ENCODE measurements around the gene PPIC.

PPIC gene

GRCh38 chr5:123068368-123068938 lies 31.9 kb upstream of the PPIC start:
- no peak for DNase-seq (ENCODE audit: low spot score)
- no peak for TF ChIP-seq CTCF (IDR thresholded peaks at IDR 0.05; ENCODE audit: extremely low read depth, insufficient read depth, missing control alignments)
- in situ Hi-C loops (cut with MboI; ENCODE audit: low pct_unique_long_range_greater_than_20kb, low sequenced_read_pairs, unreplicated experiment) = no loop called here

GRCh38 chr5:123066016-123066415 lies 29.5 kb upstream of the PPIC start:
- TF ChIP-seq CTCF (IDR thresholded peaks at IDR 0.05; ENCODE audit: extremely low read depth, insufficient read depth, missing control alignments) = no peak
- no peak for DNase-seq (ENCODE audit: low spot score)
- in situ Hi-C loops (cut with MboI; ENCODE audit: low pct_unique_long_range_greater_than_20kb, low sequenced_read_pairs, unreplicated experiment) = no loop called here

- no peak for TF ChIP-seq CTCF (IDR thresholded peaks at IDR 0.05; ENCODE audit: extremely low read depth, insufficient read depth, missing control alignments)
- DNase-seq (ENCODE audit: low spot score) = no peak
- in situ Hi-C loops (cut with MboI; ENCODE audit: low pct_unique_long_range_greater_than_20kb, low sequenced_read_pairs, unreplicated experiment) = no loop called here
Observed at GRCh38 chr5:123059455-123059854, 22.9 kb upstream of the PPIC start.

GRCh38 chr5:123051206-123051605 lies 14.7 kb upstream of the PPIC start:
- no peak for DNase-seq (ENCODE audit: low spot score)
- TF ChIP-seq CTCF (IDR thresholded peaks at IDR 0.05; ENCODE audit: extremely low read depth, insufficient read depth, missing control alignments) = no peak
- in situ Hi-C loops (cut with MboI; ENCODE audit: low pct_unique_long_range_greater_than_20kb, low sequenced_read_pairs, unreplicated experiment) = no loop called here

GRCh38 chr5:123047706-123048105 lies 11.2 kb upstream of the PPIC start:
- in situ Hi-C loops (cut with MboI; ENCODE audit: low pct_unique_long_range_greater_than_20kb, low sequenced_read_pairs, unreplicated experiment) = no loop called here

GRCh38 chr5:123046222-123046621 lies 9.7 kb upstream of the PPIC start:
- in situ Hi-C loops (cut with MboI; ENCODE audit: low pct_unique_long_range_greater_than_20kb, low sequenced_read_pairs, unreplicated experiment) = no loop called here
- TF ChIP-seq CTCF (IDR thresholded peaks at IDR 0.05; ENCODE audit: extremely low read depth, insufficient read depth, missing control alignments) = no peak
- no peak for DNase-seq (ENCODE audit: low spot score)

More at GRCh38 chr5:123047706-123048105, 11.2 kb upstream of the PPIC start:
- no peak for DNase-seq (ENCODE audit: low spot score)
- TF ChIP-seq CTCF (IDR thresholded peaks at IDR 0.05; ENCODE audit: extremely low read depth, insufficient read depth, missing control alignments) = no peak

All from GM13977 (cell line).